Activated CD4-positive, alpha-beta T cell treated with anti-CD3 and anti-CD28 coated beads for 36 hours (primary cell): ENCODE data around the gene PRKAR1B. TPM values are rescaled to one million over a fixed set of nuclear protein-coding genes. Genes with fewer than 3 reads are reported as not detected.
A peak's percentile ranks its signal among the peaks of the same experiment; 100 is the strongest.

Experiments
- ATAC-seq: fragments of 200-7000 bp; cut with Tn5 transposase; one replicate; pipeline ENCODE4 v1.10.0; 2021; ENCODE audit warnings: mild to moderate bottlenecking, moderate library complexity
- CTCF ChIA-PET: fragments of 350-600 bp; sonication (Branson Sonifier 250); formaldehyde crosslinking; loops from one replicate; lab custom pipeline; 2021; ENCODE audit warnings: antibody characterized with exemption; lab: Charles Lee
- POLR2A ChIA-PET: fragments of 350-600 bp; sonication (Branson Sonifier 250); formaldehyde crosslinking; loops from one replicate; lab custom pipeline; 2021; ENCODE audit warnings: antibody characterized with exemption, inconsistent platforms; lab: Charles Lee
- DNase-seq: peaks from one replicate; pipeline ENCODE4 v3.0.0-alpha.2; 2020
- H3K27ac Mint-ChIP-seq: one replicate; pipeline ENCODE4 v1.8.0; 2021; ENCODE audit warnings: mixed read lengths
- H3K27me3 Mint-ChIP-seq: one replicate; pipeline ENCODE4 v1.8.0; 2021; ENCODE audit warnings: mixed read lengths
- H3K36me3 Mint-ChIP-seq: one replicate; pipeline ENCODE4 v1.8.0; 2021; ENCODE audit warnings: low read depth, mixed read lengths
- H3K4me1 Mint-ChIP-seq: one replicate; pipeline ENCODE4 v1.8.0; 2021; ENCODE audit warnings: mixed read lengths
- H3K4me3 Mint-ChIP-seq: one replicate; pipeline ENCODE4 v1.8.0; 2021; ENCODE audit warnings: mild to moderate bottlenecking, moderate library complexity, mixed read lengths
- H3K9me3 Mint-ChIP-seq: one replicate; pipeline ENCODE4 v1.8.0; 2021; ENCODE audit warnings: low read depth, mixed read lengths
- intact Hi-C, 2 experiments: fragments of 100-400 bp; cut with DNase I in 1 of 2; cut with micrococcal nuclease in 1 of 2; formaldehyde crosslinking; loops; one replicate each; pipeline versions ENCODE4 v1.14.2 to v1.15.1; 2022 to 2024; cut with DNase I, micrococcal nuclease
- total RNA-seq, 2 experiments: library from RNA; stranded (reverse); gene quantifications; one replicate each; pipeline ENCODE4 v1.2.3, GENCODE V29; 2021

Gene PRKAR1B
- total RNA-seq, 2 experiments from 2014 or later = 37.0 to 41.0 TPM

GRCh38 chr7:513521-514166, 213.4 kb downstream of the PRKAR1B start:
- H3K27me3 Mint-ChIP-seq = peaks cover 20% of the 10 kb centered on the region
- peak; percentile 43 for DNase-seq
- ChIA-PET CTCF (no interaction called here), POLR2A (interaction anchor here (0.6 to 0.7 kb wide), 2 partner anchors 106 to 241 kb away, joined by 3 to 5 read pairs; no protein-coding TSS in a partner anchor)
- no peaks in the 10 kb centered on the region for H3K9me3 Mint-ChIP-seq
- intact Hi-C loops = no loop called here
- H3K27ac Mint-ChIP-seq = no peak overlapping the region
- no peak overlapping the region for H3K4me3 Mint-ChIP-seq
- ATAC-seq = peak; percentile 40
- no peaks in the 10 kb centered on the region for H3K36me3 Mint-ChIP-seq
- H3K4me1 Mint-ChIP-seq = peaks cover 13% of the 10 kb centered on the region

GRCh38 chr7:512541-513311, 214.4 kb downstream of the PRKAR1B start:
- no peaks in the 10 kb centered on the region for H3K36me3 Mint-ChIP-seq

GRCh38 chr7:512146-512510, 215.0 kb downstream of the PRKAR1B start:
- ATAC-seq (no peak), DNase-seq (no peak)
- peaks cover 7% of the 10 kb centered on the region for H3K4me1 Mint-ChIP-seq
- H3K4me3 Mint-ChIP-seq = no peak overlapping the region
- ChIA-PET CTCF (no interaction called here), POLR2A (no interaction called here)
- no peaks in the 10 kb centered on the region for H3K36me3 Mint-ChIP-seq
- no peaks in the 10 kb centered on the region for H3K9me3 Mint-ChIP-seq
- no peak overlapping the region for H3K27ac Mint-ChIP-seq
- peaks cover 13% of the 10 kb centered on the region for H3K27me3 Mint-ChIP-seq
- intact Hi-C loops = no loop called here

More at GRCh38 chr7:512541-513311, 214.4 kb downstream of the PRKAR1B start:
- intact Hi-C loops = no loop called here
- Mint-ChIP-seq H3K27me3 (peaks cover 14% of the 10 kb centered on the region), H3K4me3 (no peak overlapping the region), H3K27ac (no peak overlapping the region), H3K9me3 (no peaks in the 10 kb centered on the region), H3K4me1 (peaks cover 9% of the 10 kb centered on the region)
- ATAC-seq (no peak), DNase-seq (no peak)
- ChIA-PET CTCF (no interaction called here), POLR2A (no interaction called here)

GRCh38 chr7:511476-512145, 215.5 kb downstream of the PRKAR1B start:
- Mint-ChIP-seq H3K4me1 (peaks cover 7% of the 10 kb centered on the region), H3K36me3 (no peaks in the 10 kb centered on the region), H3K27ac (no peak overlapping the region), H3K9me3 (no peaks in the 10 kb centered on the region), H3K4me3 (no peak overlapping the region), H3K27me3 (peaks cover 13% of the 10 kb centered on the region)
- ATAC-seq (no peak), DNase-seq (no peak)
- ChIA-PET POLR2A (no interaction called here), CTCF (no interaction called here)
- intact Hi-C loops = no loop called here

GRCh38 chr7:510782-511281, 216.2 kb downstream of the PRKAR1B start:
- ATAC-seq (no peak), DNase-seq (no peak)
- no peak overlapping the region for H3K4me3 Mint-ChIP-seq
- intact Hi-C loops = no loop called here
- no peaks in the 10 kb centered on the region for H3K36me3 Mint-ChIP-seq
- POLR2A ChIA-PET = no interaction called here
- H3K4me1 Mint-ChIP-seq = peaks cover 7% of the 10 kb centered on the region
- H3K9me3 Mint-ChIP-seq = no peaks in the 10 kb centered on the region
- peaks cover 8% of the 10 kb centered on the region for H3K27me3 Mint-ChIP-seq
- CTCF ChIA-PET = no interaction called here
- no peak overlapping the region for H3K27ac Mint-ChIP-seq

- no peak for ATAC-seq
- intact Hi-C loops = no loop called here
- no peak for DNase-seq
- Mint-ChIP-seq H3K27ac (no peak overlapping the region), H3K4me3 (no peak overlapping the region), H3K36me3 (no peaks in the 10 kb centered on the region), H3K27me3 (peaks cover 1% of the 10 kb centered on the region), H3K9me3 (no peaks in the 10 kb centered on the region), H3K4me1 (peaks cover 7% of the 10 kb centered on the region)
- POLR2A ChIA-PET = no interaction called here
- CTCF ChIA-PET = no interaction called here
Observed at GRCh38 chr7:510131-510481, 217.0 kb downstream of the PRKAR1B start.

GRCh38 chr7:509426-510130, 217.5 kb downstream of the PRKAR1B start:
- H3K4me1 Mint-ChIP-seq = peaks cover 7% of the 10 kb centered on the region
- no peak for ATAC-seq
- DNase-seq = no peak
- ChIA-PET CTCF (no interaction called here), POLR2A (no interaction called here)
- no peaks in the 10 kb centered on the region for H3K27me3 Mint-ChIP-seq
- no peak overlapping the region for H3K27ac Mint-ChIP-seq
- no peak overlapping the region for H3K4me3 Mint-ChIP-seq
- H3K9me3 Mint-ChIP-seq = no peaks in the 10 kb centered on the region
- no peaks in the 10 kb centered on the region for H3K36me3 Mint-ChIP-seq
- intact Hi-C loops = no loop called here

- Mint-ChIP-seq H3K9me3 (no peaks in the 10 kb centered on the region), H3K4me1 (peaks cover 1% of the 10 kb centered on the region), H3K4me3 (no peak overlapping the region), H3K27me3 (no peaks in the 10 kb centered on the region), H3K27ac (no peak overlapping the region), H3K36me3 (no peaks in the 10 kb centered on the region)
- POLR2A ChIA-PET = no interaction called here
- no peak for ATAC-seq
- DNase-seq = no peak
- CTCF ChIA-PET = no interaction called here
- intact Hi-C loops = no loop called here
Observed at GRCh38 chr7:508461-509170, 218.5 kb downstream of the PRKAR1B start.

GRCh38 chr7:507623-508300, 219.3 kb downstream of the PRKAR1B start:
- ATAC-seq (no peak), DNase-seq (no peak)
- CTCF ChIA-PET = no interaction called here
- Mint-ChIP-seq H3K27ac (no peak overlapping the region), H3K4me3 (no peak overlapping the region), H3K9me3 (no peaks in the 10 kb centered on the region), H3K36me3 (no peaks in the 10 kb centered on the region), H3K4me1 (no peaks in the 10 kb centered on the region), H3K27me3 (no peaks in the 10 kb centered on the region)
- POLR2A ChIA-PET = no interaction called here
- intact Hi-C loops = no loop called here

GRCh38 chr7:506921-507622, 220.0 kb downstream of the PRKAR1B start:
- H3K4me1 Mint-ChIP-seq = no peaks in the 10 kb centered on the region
- H3K36me3 Mint-ChIP-seq = no peaks in the 10 kb centered on the region
- H3K9me3 Mint-ChIP-seq = no peaks in the 10 kb centered on the region
- DNase-seq (no peak), ATAC-seq (no peak)
- CTCF ChIA-PET = no interaction called here
- H3K27me3 Mint-ChIP-seq = no peaks in the 10 kb centered on the region
- H3K27ac Mint-ChIP-seq = no peak overlapping the region
- POLR2A ChIA-PET = no interaction called here
- intact Hi-C loops = no loop called here
- H3K4me3 Mint-ChIP-seq = no peak overlapping the region
